Ectodermal cell (in vitro differentiated cells): ENCODE results near the gene FGFR3.

Source experiments
- H3K27ac ChIP-seq: 2 replicates; pipeline ENCODE4 v1.7.0; 2013; ENCODE audit warnings: mild to moderate bottlenecking, low read depth, low read length; ENCODE audit not compliant: insufficient read depth, poor library complexity, severe bottlenecking
- H3K27me3 ChIP-seq: 2 replicates; pipeline ENCODE4 v1.7.0; 2013; ENCODE audit warnings: mild to moderate bottlenecking, low read length; ENCODE audit not compliant: insufficient read depth, control insufficient read depth, poor library complexity, severe bottlenecking
- H3K36me3 ChIP-seq: one replicate; pipeline ENCODE4 v1.7.0; 2013; ENCODE audit warnings: low read length; ENCODE audit not compliant: control insufficient read depth, insufficient read depth
- H3K4me1 ChIP-seq: one replicate; pipeline ENCODE4 v1.7.0; 2013; ENCODE audit warnings: low read length; ENCODE audit not compliant: control insufficient read depth, insufficient read depth
- H3K4me3 ChIP-seq: 2 replicates; pipeline ENCODE4 v1.7.0; 2013; ENCODE audit warnings: low read depth, low read length, control low read depth; ENCODE audit not compliant: insufficient read depth
- H3K9me3 ChIP-seq: 2 replicates; pipeline ENCODE4 v1.7.0; 2013; ENCODE audit warnings: mild to moderate bottlenecking, low read length, moderate library complexity; ENCODE audit not compliant: control insufficient read depth
- WGBS, 2 experiments: methylation state at CpG; one replicate each; pipeline ENCODE4 v1.1.7; 2013; ENCODE audit warnings: missing lambda C conversion rate in 2 of 2; 5-methylcytosine and 5-hydroxymethylcytosine counted together

FGFR3 gene

GRCh38 chr4:1797298-1797860 lies 4.3 kb downstream of the FGFR3 start:
- H3K27ac ChIP-seq: no peak overlapping the region
- H3K4me1 ChIP-seq: peaks cover 26% of the 10 kb centered on the region
- WGBS, 2 experiments: 93% methylated on average over 16 of the region's 16 CpGs
- no peak overlapping the region for H3K4me3 ChIP-seq
- peaks cover 24% of the 10 kb centered on the region for H3K27me3 ChIP-seq
- peaks cover 14% of the 10 kb centered on the region for H3K36me3 ChIP-seq
- H3K9me3 ChIP-seq: no peaks in the 10 kb centered on the region

- WGBS, 2 experiments: 89% methylated on average over 27 of the region's 27 CpGs
- Histone ChIP-seq H3K36me3 (peaks cover 14% of the 10 kb centered on the region), H3K27ac (no peak overlapping the region), H3K4me3 (no peak overlapping the region), H3K9me3 (no peaks in the 10 kb centered on the region), H3K27me3 (peaks cover 20% of the 10 kb centered on the region), H3K4me1 (peaks cover 22% of the 10 kb centered on the region)
Observed at GRCh38 chr4:1797861-1798579, 4.9 kb downstream of the FGFR3 start.

GRCh38 chr4:1798580-1799386 lies 5.7 kb downstream of the FGFR3 start:
- Histone ChIP-seq H3K36me3 (peaks cover 16% of the 10 kb centered on the region), H3K4me1 (peaks cover 22% of the 10 kb centered on the region), H3K4me3 (no peak overlapping the region), H3K27ac (no peak overlapping the region), H3K27me3 (peaks cover 19% of the 10 kb centered on the region), H3K9me3 (no peaks in the 10 kb centered on the region)
- WGBS, 2 experiments: 94% methylated on average over 30 of the region's 30 CpGs

GRCh38 chr4:1799387-1800375 lies 6.6 kb downstream of the FGFR3 start:
- H3K27ac ChIP-seq: no peak overlapping the region
- 96 to 97% methylated on average over 41 of the region's 41 CpGs for WGBS, 2 experiments
- no peak overlapping the region for H3K4me3 ChIP-seq
- H3K4me1 ChIP-seq: peaks cover 22% of the 10 kb centered on the region
- peaks cover 10% of the 10 kb centered on the region for H3K27me3 ChIP-seq
- H3K9me3 ChIP-seq: no peaks in the 10 kb centered on the region
- H3K36me3 ChIP-seq: peaks cover 24% of the 10 kb centered on the region

- Histone ChIP-seq H3K36me3 (peaks cover 28% of the 10 kb centered on the region), H3K27ac (no peak overlapping the region), H3K9me3 (no peaks in the 10 kb centered on the region), H3K4me3 (no peak overlapping the region), H3K4me1 (peaks cover 17% of the 10 kb centered on the region), H3K27me3 (peaks cover 1% of the 10 kb centered on the region)
- 92% methylated on average over 10 of the region's 10 CpGs for WGBS, 2 experiments
Observed at GRCh38 chr4:1800805-1801204, 7.7 kb downstream of the FGFR3 start.

GRCh38 chr4:1801286-1801958 lies 8.3 kb downstream of the FGFR3 start:
- no peak overlapping the region for H3K4me3 ChIP-seq
- peaks cover 11% of the 10 kb centered on the region for H3K4me1 ChIP-seq
- 96 to 97% methylated on average over 56 of the region's 56 CpGs for WGBS, 2 experiments
- no peak overlapping the region for H3K27ac ChIP-seq
- no peaks in the 10 kb centered on the region for H3K27me3 ChIP-seq
- H3K9me3 ChIP-seq: no peaks in the 10 kb centered on the region
- peaks cover 28% of the 10 kb centered on the region for H3K36me3 ChIP-seq

- no peak overlapping the region for H3K4me3 ChIP-seq
- WGBS, 2 experiments: 93 to 95% methylated on average over 22 of the region's 22 CpGs
- H3K36me3 ChIP-seq: peaks cover 33% of the 10 kb centered on the region
- no peaks in the 10 kb centered on the region for H3K9me3 ChIP-seq
- peaks cover 3% of the 10 kb centered on the region for H3K4me1 ChIP-seq
- H3K27ac ChIP-seq: no peak overlapping the region
- no peaks in the 10 kb centered on the region for H3K27me3 ChIP-seq
Observed at GRCh38 chr4:1802151-1802715, 9.1 kb downstream of the FGFR3 start.

GRCh38 chr4:1802720-1803522 lies 9.8 kb downstream of the FGFR3 start:
- Histone ChIP-seq H3K4me1 (no peaks in the 10 kb centered on the region), H3K27me3 (no peaks in the 10 kb centered on the region), H3K36me3 (peaks cover 37% of the 10 kb centered on the region), H3K4me3 (no peak overlapping the region), H3K9me3 (no peaks in the 10 kb centered on the region), H3K27ac (no peak overlapping the region)
- 94 to 95% methylated on average over 71 of the region's 71 CpGs for WGBS, 2 experiments
